GM10266 (cell line): ENCODE measurements around the gene FBXO21.
"Not testable (repeated sequence)": the region's sequence is repeated elsewhere in the genome, so short reads cannot be mapped to it uniquely, and the experiment has no call there.

Experiments used
- DNase-seq: peaks from one replicate; pipeline ENCODE4 v3.0.0; 2012; ENCODE audit errors: extremely low spot score
- CTCF ChIP-seq: IDR thresholded peaks from 2 replicates; pipeline ENCODE4 v1.5.1; 2012; ENCODE audit warnings: mild to moderate bottlenecking, low read depth; ENCODE audit not compliant: control insufficient read depth, insufficient read depth; ENCODE audit errors: missing control alignments

FBXO21 gene

DNA sequence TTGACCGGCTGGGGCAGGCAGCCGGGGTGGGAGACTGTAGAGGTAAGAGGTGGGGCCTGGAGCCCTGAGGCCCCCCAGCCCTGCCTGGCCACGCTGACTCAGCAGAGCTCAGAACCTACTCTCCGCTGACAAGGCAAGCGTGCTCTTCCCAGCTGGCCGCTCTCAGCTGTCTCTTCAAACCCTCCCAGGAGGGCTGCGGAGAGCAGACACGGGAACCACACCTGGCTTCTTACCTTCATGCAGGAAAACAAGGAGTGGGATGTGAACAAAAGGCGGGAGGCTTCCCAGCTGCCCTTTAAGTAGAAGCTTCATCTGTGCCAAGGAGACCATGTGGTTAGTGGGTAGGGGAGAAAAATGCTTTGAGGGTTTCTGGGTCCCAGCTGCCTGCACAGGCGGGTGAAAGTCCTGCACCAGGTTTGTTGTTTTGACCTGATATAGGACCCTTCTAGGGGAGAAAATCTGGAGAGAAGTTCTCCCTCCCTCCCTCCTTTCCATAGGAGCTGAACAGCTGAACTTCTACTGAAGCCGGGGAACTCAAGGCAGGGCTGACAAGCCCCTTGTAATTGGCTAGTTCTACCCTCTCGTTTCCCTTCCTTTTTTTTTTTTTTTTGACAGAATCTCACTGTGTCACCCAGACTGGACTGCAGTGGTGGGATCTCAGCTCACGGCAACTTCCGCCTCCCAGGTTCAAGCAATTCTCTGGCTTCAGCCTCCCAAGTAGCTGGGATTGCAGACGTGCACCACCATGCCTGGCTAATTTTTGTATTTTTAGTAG is 78.3 kb downstream of the FBXO21 start:
- no peak for TF ChIP-seq CTCF
- DNase-seq: no peak

- TF ChIP-seq CTCF: no peak
- no peak for DNase-seq
Measured at GRCh38 chr12:117111386-117111785, 78.9 kb downstream of the FBXO21 start.

DNA sequence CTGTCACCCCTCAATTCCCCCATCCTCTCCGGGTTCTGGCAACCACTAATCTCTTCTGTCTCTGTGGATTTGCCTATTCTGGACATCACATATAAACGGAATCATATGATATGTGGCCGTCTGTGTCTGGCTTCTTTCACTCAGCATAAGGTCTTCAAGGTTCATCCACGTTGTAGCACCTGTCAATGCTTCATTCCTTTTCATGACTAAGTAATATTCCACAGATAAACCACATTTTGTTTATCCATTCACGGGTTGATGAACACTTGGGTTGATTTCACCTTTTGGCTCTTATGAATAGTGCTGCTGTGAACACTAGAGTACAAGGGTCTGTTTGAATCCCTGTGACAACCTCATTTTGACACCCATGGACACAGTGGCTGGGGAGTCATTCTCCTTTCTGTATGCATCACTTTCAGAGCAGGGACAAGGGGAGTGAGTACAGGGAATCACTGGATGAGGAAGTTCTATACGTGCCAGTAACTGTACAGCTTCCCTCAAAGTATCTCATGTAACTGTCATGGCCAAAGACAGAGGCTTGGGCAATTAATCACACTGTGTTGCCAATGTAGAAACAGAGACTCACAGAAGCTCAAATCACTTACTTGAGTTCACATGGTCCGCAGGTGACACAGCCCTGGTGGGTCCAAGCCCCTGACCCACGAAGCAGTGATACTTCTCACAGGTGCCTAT is 80.2 kb downstream of the FBXO21 start:
- DNase-seq: no peak
- no peak for TF ChIP-seq CTCF

DNA sequence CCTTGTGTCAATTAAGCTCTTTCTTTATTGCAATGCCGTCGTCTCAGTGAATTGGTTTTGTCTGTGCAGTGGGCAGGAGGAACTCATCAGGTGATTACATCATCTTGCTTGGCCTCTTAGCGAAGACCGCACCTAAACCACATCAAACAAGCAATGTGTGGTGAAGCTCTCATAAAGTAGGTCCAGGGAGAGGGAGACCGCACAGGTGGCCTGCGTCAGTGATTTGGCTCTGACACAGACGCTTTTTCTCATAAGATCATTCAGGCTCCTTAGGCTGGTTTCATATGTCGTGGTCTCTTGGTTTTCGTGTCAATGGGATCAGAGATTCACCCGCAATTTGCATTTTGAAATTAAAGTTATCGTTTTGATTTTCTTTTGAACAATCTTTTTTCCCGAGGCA is 84.4 kb downstream of the FBXO21 start:
- no peak for TF ChIP-seq CTCF
- no peak for DNase-seq

- not testable (repeated sequence) for DNase-seq
Measured at GRCh38 chr12:117104003-117104402, 86.3 kb downstream of the FBXO21 start.

DNA sequence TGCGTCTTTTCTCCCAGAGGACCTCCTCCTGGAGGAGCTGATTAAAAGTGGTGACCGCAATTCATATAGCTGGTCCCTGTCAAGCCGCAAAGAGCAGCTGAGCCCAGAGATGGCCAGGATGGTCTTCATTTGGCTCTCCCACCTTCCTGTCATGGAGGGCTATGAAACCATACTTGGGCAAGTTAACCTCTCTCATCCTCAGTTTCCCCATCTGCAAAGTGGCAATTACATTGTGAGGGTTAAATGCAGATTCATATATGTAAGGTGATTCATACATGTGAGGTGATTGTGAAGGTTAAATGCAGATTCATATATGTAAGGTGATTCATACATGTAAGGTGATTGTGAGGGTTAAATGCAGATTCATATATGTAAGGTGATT is 87.5 kb downstream of the FBXO21 start:
- no peak for DNase-seq
- no peak for TF ChIP-seq CTCF

DNA sequence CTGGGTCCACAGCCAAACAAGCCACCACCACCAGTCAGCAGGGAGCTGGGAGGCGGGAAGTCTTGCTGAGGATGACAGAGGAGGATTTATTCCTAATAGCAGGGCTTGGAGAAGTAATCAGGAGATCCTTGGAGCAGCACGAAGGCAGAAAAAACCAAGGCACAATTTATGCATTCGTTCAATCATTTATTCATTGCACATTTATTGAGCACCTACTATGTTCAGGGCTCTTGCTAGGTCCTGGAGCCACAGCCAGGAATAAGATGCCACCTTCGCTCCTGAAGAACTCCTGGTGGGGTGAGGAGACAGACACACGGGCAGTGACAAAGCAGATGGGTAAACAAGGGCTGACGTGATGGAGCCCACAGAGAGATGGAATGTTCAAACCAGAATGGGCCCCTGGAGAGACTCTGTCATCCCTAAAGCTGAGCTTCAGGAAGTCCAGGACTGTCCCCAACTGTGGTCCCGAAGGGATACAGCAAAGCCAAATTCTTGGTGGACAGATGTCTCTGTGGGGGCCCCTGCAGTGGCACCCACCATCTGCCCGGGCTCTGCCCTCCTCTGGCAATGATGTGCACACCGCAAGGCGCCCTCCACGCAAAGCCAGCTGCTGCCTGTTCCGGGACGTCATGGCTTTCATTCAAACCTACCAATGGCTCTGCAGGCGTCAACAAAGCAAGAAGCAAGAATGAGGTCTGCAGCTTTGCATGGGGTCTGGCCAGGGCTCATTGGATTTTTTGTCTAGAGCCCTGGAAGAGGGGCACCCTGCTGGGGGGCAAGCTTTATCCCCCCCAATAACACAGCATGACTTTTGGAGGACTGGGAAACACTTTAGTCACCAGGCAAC is 88.1 kb downstream of the FBXO21 start:
- TF ChIP-seq CTCF: no peak
- no peak for DNase-seq
